K562 (cell line): ENCODE measurements around the gene ZCCHC3. TPM values are rescaled to one million over a fixed set of nuclear protein-coding genes. Genes with fewer than 3 reads are reported as not detected.
A peak's percentile ranks its signal among the peaks of the same experiment; 100 is the strongest.

Experiments
- CBX8 ChIP-seq: fragments of 200-600 bp; sonication (generic); IDR thresholded peaks from 2 replicates; pipeline ENCODE4 v1.6.1; 2012; ENCODE audit warnings: borderline replicate concordance, mixed run types, low read depth, mild to moderate bottlenecking, moderate library complexity, mixed read lengths, low read length, control low read depth, inconsistent platforms; ENCODE audit not compliant: poor library complexity, severe bottlenecking; ENCODE audit errors: extremely low read depth
- GABPB1 ChIP-seq: sonication (generic); formaldehyde crosslinking; IDR thresholded peaks from 2 replicates; pipeline ENCODE4 v1.8.0; 2022; ENCODE audit warnings: mild to moderate bottlenecking, missing genetic modification reagents
- KAT8 ChIP-seq: fragments of 450-650 bp; IDR thresholded peaks from 2 replicates; pipeline ENCODE4 v1.6.1; 2016; ENCODE audit warnings: low read depth, mild to moderate bottlenecking
- KLF1 ChIP-seq: fragments of 450-650 bp; IDR thresholded peaks from 2 replicates; pipeline ENCODE4 v1.6.1; 2016; ENCODE audit warnings: missing genetic modification characterization, missing compliant biosample characterization
- KLF16 ChIP-seq: IDR thresholded peaks from 2 replicates; pipeline ENCODE4 v1.6.1; 2016; ENCODE audit warnings: antibody characterized with exemption
- L3MBTL2 ChIP-seq: fragments of 450-650 bp; IDR thresholded peaks from 2 replicates; pipeline ENCODE4 v1.6.1; 2016; ENCODE audit warnings: mild to moderate bottlenecking, moderate library complexity
- MYNN ChIP-seq, 2 experiments: sonication (generic); formaldehyde crosslinking in 1 of 2; IDR thresholded peaks; 2 replicates each; pipeline versions ENCODE4 v1.5.0 to v1.6.1; 2016 to 2020; ENCODE audit warnings: antibody characterized with exemption in 1 of 2, missing genetic modification reagents in 1 of 2
- SREBF1 ChIP-seq: fragments of 150-350 bp; IDR thresholded peaks from 2 replicates; pipeline ENCODE4 v1.6.1; 2014; ENCODE audit warnings: antibody characterized with exemption, low read depth, low read length, borderline replicate concordance
- polyA plus RNA-seq, 8 experiments: library from polyadenylated mRNA; depleted of rRNA in 4 of 8; stranded (reverse) in 5 of 8; unstranded in 3 of 8; fragments of >200 nt; fragmentation: Nextera tagmentation in 2 of 8; fragmentation: Illumina TruSeq in 1 of 8; extraction: Ambion mirVana in 2 of 8; extraction: Trizol in 1 of 8; gene quantifications; 2 replicates each; pipeline versions ENCODE4 v1.2.1 to v1.2.3, GENCODE V29; 2011 to 2014; ENCODE audit warnings: inconsistent platforms in 1 of 8, missing spikeins in 1 of 8
- total RNA-seq, 7 experiments: library from RNA; depleted of rRNA in 6 of 7; stranded (reverse); fragments of >200 nt in 6 of 7; fragmentation: Illumina TruSeq in 2 of 7; extraction: Trizol in 2 of 7; gene quantifications; 2 replicates each; pipeline versions ENCODE4 v1.2.1 to v1.2.3, GENCODE V29; 2011 to 2021; ENCODE audit warnings: low replicate concordance in 1 of 7
- TF ChIP-seq, protein P1 (sequence below), 2 experiments: fragments of 450-650 bp in 1 of 2; sonication (generic) in 1 of 2; formaldehyde crosslinking in 1 of 2; IDR thresholded peaks in 1 of 2; conservative IDR thresholded peaks in 1 of 2; 2 replicates each; pipeline versions ENCODE4 v1.6.1 to v1.8.1; 2016 to 2023; ENCODE audit warnings: mild to moderate bottlenecking in 2 of 2, moderate library complexity in 2 of 2, inconsistent platforms in 1 of 2, missing genetic modification reagents in 1 of 2
- TF ChIP-seq, protein P2 (sequence below): fragments of 150-350 bp; conservative IDR thresholded peaks from 2 replicates; pipeline ENCODE4 v1.6.1; 2014; ENCODE audit warnings: low read length
- TF ChIP-seq, protein P3 (sequence below): sonication (generic); formaldehyde crosslinking; IDR thresholded peaks from 2 replicates; pipeline ENCODE4 v1.8.0; 2023; ENCODE audit warnings: mild to moderate bottlenecking, missing genetic modification reagents
- TF ChIP-seq, protein P4 (sequence below): fragments of 450-650 bp; IDR thresholded peaks from 2 replicates; pipeline ENCODE4 v1.7.0; 2016; ENCODE audit warnings: borderline replicate concordance
- TF ChIP-seq, protein P5 (sequence below): fragments of 250-450 bp; sonication (Bioruptor Pico); IDR thresholded peaks from 2 replicates; pipeline ENCODE4 v1.5.1; 2021; ENCODE audit warnings: mild to moderate bottlenecking
- TF ChIP-seq, protein P6 (sequence below): fragments of 450-650 bp; formaldehyde crosslinking; IDR thresholded peaks from 2 replicates; pipeline ENCODE4 v1.4.0; 2020; ENCODE audit warnings: mild to moderate bottlenecking
- TF ChIP-seq, protein P7 (sequence below): sonication (generic); formaldehyde crosslinking; IDR thresholded peaks from 2 replicates; pipeline ENCODE4 v1.8.0; 2022; ENCODE audit warnings: mild to moderate bottlenecking, missing genetic modification reagents

The ZCCHC3 gene
- total and polyA plus RNA-seq, 9 of the 15 experiments (the other 6 are each of a cell fraction or from before 2014, with no cell fraction given), result 2.8 to 23.3 (median 16.5) TPM

DNA sequence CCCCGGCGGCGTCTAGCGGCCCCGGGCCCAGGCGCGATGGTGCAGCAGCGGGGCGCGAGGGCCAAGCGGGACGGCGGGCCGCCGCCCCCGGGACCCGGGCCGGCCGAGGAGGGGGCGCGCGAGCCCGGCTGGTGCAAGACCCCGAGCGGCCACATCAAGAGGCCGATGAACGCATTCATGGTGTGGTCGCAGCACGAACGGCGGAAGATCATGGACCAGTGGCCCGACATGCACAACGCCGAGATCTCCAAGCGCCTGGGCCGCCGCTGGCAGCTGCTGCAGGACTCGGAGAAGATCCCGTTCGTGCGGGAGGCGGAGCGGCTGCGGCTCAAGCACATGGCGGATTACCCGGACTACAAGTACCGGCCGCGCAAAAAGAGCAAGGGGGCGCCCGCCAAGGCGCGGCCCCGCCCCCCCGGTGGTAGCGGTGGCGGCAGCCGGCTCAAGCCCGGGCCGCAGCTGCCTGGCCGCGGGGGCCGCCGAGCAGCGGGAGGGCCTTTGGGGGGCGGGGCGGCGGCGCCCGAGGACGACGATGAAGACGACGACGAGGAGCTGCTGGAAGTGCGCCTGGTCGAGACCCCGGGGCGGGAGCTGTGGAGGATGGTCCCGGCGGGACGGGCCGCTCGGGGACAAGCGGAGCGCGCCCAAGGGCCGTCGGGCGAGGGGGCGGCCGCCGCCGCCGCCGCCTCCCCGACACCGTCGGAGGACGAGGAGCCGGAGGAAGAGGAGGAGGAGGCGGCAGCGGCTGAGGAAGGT is 28.7 kb downstream of the ZCCHC3 start (continued):
- TF ChIP-seq MYNN (IDR thresholded peaks at IDR 0.05), result no peak
- no peak for TF ChIP-seq MYNN (CRISPR knock-in tag; IDR thresholded peaks at IDR 0.05)
- TF ChIP-seq, protein P1, sequence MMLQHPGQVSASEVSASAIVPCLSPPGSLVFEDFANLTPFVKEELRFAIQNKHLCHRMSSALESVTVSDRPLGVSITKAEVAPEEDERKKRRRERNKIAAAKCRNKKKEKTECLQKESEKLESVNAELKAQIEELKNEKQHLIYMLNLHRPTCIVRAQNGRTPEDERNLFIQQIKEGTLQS (IDR thresholded peaks at IDR 0.05), result no peak
- TF ChIP-seq, protein P1 (CRISPR knock-in tag; conservative IDR thresholded peaks at IDR 0.05), result no peak
- TF ChIP-seq, protein P2, sequence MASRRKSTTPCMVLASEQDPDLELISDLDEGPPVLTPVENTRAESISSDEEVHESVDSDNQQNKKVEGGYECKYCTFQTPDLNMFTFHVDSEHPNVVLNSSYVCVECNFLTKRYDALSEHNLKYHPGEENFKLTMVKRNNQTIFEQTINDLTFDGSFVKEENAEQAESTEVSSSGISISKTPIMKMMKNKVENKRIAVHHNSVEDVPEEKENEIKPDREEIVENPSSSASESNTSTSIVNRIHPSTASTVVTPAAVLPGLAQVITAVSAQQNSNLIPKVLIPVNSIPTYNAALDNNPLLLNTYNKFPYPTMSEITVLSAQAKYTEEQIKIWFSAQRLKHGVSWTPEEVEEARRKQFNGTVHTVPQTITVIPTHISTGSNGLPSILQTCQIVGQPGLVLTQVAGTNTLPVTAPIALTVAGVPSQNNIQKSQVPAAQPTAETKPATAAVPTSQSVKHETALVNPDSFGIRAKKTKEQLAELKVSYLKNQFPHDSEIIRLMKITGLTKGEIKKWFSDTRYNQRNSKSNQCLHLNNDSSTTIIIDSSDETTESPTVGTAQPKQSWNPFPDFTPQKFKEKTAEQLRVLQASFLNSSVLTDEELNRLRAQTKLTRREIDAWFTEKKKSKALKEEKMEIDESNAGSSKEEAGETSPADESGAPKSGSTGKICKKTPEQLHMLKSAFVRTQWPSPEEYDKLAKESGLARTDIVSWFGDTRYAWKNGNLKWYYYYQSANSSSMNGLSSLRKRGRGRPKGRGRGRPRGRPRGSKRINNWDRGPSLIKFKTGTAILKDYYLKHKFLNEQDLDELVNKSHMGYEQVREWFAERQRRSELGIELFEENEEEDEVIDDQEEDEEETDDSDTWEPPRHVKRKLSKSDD, result no peak
- TF ChIP-seq KLF16, result no peak
- TF ChIP-seq, protein P3, sequence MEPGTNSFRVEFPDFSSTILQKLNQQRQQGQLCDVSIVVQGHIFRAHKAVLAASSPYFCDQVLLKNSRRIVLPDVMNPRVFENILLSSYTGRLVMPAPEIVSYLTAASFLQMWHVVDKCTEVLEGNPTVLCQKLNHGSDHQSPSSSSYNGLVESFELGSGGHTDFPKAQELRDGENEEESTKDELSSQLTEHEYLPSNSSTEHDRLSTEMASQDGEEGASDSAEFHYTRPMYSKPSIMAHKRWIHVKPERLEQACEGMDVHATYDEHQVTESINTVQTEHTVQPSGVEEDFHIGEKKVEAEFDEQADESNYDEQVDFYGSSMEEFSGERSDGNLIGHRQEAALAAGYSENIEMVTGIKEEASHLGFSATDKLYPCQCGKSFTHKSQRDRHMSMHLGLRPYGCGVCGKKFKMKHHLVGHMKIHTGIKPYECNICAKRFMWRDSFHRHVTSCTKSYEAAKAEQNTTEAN (CRISPR knock-in tag), result no peak
- TF ChIP-seq, protein P4, sequence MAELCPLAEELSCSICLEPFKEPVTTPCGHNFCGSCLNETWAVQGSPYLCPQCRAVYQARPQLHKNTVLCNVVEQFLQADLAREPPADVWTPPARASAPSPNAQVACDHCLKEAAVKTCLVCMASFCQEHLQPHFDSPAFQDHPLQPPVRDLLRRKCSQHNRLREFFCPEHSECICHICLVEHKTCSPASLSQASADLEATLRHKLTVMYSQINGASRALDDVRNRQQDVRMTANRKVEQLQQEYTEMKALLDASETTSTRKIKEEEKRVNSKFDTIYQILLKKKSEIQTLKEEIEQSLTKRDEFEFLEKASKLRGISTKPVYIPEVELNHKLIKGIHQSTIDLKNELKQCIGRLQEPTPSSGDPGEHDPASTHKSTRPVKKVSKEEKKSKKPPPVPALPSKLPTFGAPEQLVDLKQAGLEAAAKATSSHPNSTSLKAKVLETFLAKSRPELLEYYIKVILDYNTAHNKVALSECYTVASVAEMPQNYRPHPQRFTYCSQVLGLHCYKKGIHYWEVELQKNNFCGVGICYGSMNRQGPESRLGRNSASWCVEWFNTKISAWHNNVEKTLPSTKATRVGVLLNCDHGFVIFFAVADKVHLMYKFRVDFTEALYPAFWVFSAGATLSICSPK, result no peak
- TF ChIP-seq, protein P5, sequence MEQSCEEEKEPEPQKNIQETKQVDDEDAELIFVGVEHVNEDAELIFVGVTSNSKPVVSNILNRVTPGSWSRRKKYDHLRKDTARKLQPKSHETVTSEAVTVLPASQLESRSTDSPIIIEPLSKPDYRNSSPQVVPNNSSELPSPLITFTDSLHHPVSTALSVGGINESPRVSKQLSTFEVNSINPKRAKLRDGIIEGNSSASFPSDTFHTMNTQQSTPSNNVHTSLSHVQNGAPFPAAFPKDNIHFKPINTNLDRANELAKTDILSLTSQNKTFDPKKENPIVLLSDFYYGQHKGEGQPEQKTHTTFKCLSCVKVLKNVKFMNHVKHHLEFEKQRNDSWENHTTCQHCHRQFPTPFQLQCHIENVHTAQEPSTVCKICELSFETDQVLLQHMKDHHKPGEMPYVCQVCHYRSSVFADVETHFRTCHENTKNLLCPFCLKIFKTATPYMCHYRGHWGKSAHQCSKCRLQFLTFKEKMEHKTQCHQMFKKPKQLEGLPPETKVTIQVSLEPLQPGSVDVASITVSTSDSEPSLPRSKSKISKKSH (CRISPR knock-in tag), result no peak
- TF ChIP-seq, protein P6, sequence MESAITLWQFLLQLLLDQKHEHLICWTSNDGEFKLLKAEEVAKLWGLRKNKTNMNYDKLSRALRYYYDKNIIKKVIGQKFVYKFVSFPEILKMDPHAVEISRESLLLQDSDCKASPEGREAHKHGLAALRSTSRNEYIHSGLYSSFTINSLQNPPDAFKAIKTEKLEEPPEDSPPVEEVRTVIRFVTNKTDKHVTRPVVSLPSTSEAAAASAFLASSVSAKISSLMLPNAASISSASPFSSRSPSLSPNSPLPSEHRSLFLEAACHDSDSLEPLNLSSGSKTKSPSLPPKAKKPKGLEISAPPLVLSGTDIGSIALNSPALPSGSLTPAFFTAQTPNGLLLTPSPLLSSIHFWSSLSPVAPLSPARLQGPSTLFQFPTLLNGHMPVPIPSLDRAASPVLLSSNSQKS (CRISPR knock-in tag), result no peak
- TF ChIP-seq, protein P7, sequence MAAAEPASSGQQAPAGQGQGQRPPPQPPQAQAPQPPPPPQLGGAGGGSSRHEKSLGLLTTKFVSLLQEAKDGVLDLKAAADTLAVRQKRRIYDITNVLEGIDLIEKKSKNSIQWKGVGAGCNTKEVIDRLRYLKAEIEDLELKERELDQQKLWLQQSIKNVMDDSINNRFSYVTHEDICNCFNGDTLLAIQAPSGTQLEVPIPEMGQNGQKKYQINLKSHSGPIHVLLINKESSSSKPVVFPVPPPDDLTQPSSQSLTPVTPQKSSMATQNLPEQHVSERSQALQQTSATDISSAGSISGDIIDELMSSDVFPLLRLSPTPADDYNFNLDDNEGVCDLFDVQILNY (CRISPR knock-in tag), result no peak
- no peak for TF ChIP-seq SREBF1
- no peak for TF ChIP-seq KLF1 (tag)
- no peak for TF ChIP-seq CBX8
- peak; percentile 9; the same call in 1 of the 2 replicates for TF ChIP-seq GABPB1 (CRISPR knock-in tag)
- TF ChIP-seq KAT8, result no peak
- 0 out of 2 replicates have a peak, but pooled peaks have one; percentile 31 for TF ChIP-seq L3MBTL2
